WTC11 (cell line): ENCODE measurements around the gene FBXO9. TPM values are rescaled to one million over a fixed set of nuclear protein-coding genes. Genes with fewer than 3 reads are reported as not detected.

Experiments
- ATAC-seq: fragments of 200-7000 bp; cut with Tn5 transposase; 2 replicates; pipeline ENCODE4 v1.10.0; 2021; ENCODE audit warnings: mild to moderate bottlenecking, moderate library complexity
- CTCF ChIA-PET: fragments of 300-600 bp; sonication (Branson Sonifier 250); formaldehyde crosslinking; loops from one replicate; lab custom pipeline; 2021; ENCODE audit warnings: antibody characterized with exemption; lab: Charles Lee
- POLR2A ChIA-PET: fragments of 350-600 bp; sonication (Branson Sonifier 250); formaldehyde crosslinking; loops from one replicate; lab custom pipeline; 2021; ENCODE audit warnings: antibody characterized with exemption; lab: Charles Lee
- DNase-seq: peaks from one replicate; pipeline ENCODE4 v3.0.0; 2021; ENCODE audit warnings: low spot score
- H3K27ac Mint-ChIP-seq: 2 replicates; pipeline ENCODE4 v1.8.0; 2021; ENCODE audit warnings: mixed read lengths
- H3K27me3 Mint-ChIP-seq: 2 replicates; pipeline ENCODE4 v1.8.0; 2021; ENCODE audit warnings: low read depth, mild to moderate bottlenecking, moderate library complexity, mixed read lengths
- H3K36me3 Mint-ChIP-seq: 2 replicates; pipeline ENCODE4 v1.8.0; 2021; ENCODE audit warnings: mixed read lengths
- H3K4me1 Mint-ChIP-seq: 2 replicates; pipeline ENCODE4 v1.8.0; 2022; ENCODE audit warnings: mixed read lengths
- H3K4me3 Mint-ChIP-seq: 2 replicates; pipeline ENCODE4 v1.8.0; 2021; ENCODE audit warnings: mild to moderate bottlenecking, moderate library complexity, mixed read lengths
- H3K9me3 Mint-ChIP-seq: 2 replicates; pipeline ENCODE4 v1.8.0; 2021; ENCODE audit warnings: mixed read lengths
- ESRRA ChIP-seq: sonication (generic); formaldehyde crosslinking; IDR thresholded peaks from 2 replicates; pipeline ENCODE4 v1.8.1; 2022; ENCODE audit warnings: mild to moderate bottlenecking, missing genetic modification reagents, borderline replicate concordance
- ETV6 ChIP-seq: sonication (generic); formaldehyde crosslinking; IDR thresholded peaks from 2 replicates; pipeline ENCODE4 v1.8.1; 2022; ENCODE audit warnings: mild to moderate bottlenecking, missing genetic modification reagents
- FOXJ3 ChIP-seq: sonication (generic); formaldehyde crosslinking; IDR thresholded peaks from 2 replicates; pipeline ENCODE4 v1.9.0; 2021; ENCODE audit warnings: missing genetic modification reagents, mild to moderate bottlenecking, borderline replicate concordance
- FOXK1 ChIP-seq: sonication (generic); formaldehyde crosslinking; IDR thresholded peaks from 2 replicates; pipeline ENCODE4 v1.8.0; 2022; ENCODE audit warnings: mild to moderate bottlenecking, moderate library complexity, missing genetic modification reagents
- MXD4 ChIP-seq: fragments of 250-450 bp; sonication (Bioruptor Pico); IDR thresholded peaks from 2 replicates; pipeline ENCODE4 v1.8.0; 2021; ENCODE audit warnings: mild to moderate bottlenecking, moderate library complexity, borderline replicate concordance
- NFATC4 ChIP-seq: fragments of 250-450 bp; sonication (Bioruptor Pico); IDR thresholded peaks from 2 replicates; pipeline ENCODE4 v1.9.0; 2021; ENCODE audit warnings: mild to moderate bottlenecking
- NR2C2 ChIP-seq: sonication (generic); formaldehyde crosslinking; IDR thresholded peaks from 2 replicates; pipeline ENCODE4 v1.8.0; 2022; ENCODE audit warnings: mild to moderate bottlenecking, missing genetic modification reagents
- PREB ChIP-seq: sonication (generic); formaldehyde crosslinking; IDR thresholded peaks from 2 replicates; pipeline ENCODE4 v1.8.1; 2022; ENCODE audit warnings: mild to moderate bottlenecking, missing genetic modification reagents, moderate library complexity, borderline replicate concordance
- SMAD3 ChIP-seq: sonication (generic); formaldehyde crosslinking; IDR thresholded peaks from 2 replicates; pipeline ENCODE4 v1.8.0; 2022; ENCODE audit warnings: missing genetic modification reagents, mild to moderate bottlenecking, borderline replicate concordance
- SOX15 ChIP-seq: fragments of 250-450 bp; sonication (Bioruptor Pico); IDR thresholded peaks from 2 replicates; pipeline ENCODE4 v1.9.0; 2021; ENCODE audit warnings: mild to moderate bottlenecking
- SP1 ChIP-seq: sonication (generic); formaldehyde crosslinking; conservative IDR thresholded peaks from 2 replicates; pipeline ENCODE4 v1.8.1; 2022; ENCODE audit warnings: missing genetic modification reagents
- TEAD1 ChIP-seq: sonication (generic); formaldehyde crosslinking; IDR thresholded peaks from 2 replicates; pipeline ENCODE4 v1.8.0; 2022; ENCODE audit warnings: mild to moderate bottlenecking, missing genetic modification reagents
- ZNF281 ChIP-seq: sonication (generic); formaldehyde crosslinking; IDR thresholded peaks from 2 replicates; pipeline ENCODE4 v1.8.0; 2023; ENCODE audit warnings: mild to moderate bottlenecking, missing genetic modification reagents
- total RNA-seq: library from RNA; stranded (reverse); gene quantifications from 3 replicates; pipeline ENCODE4 v1.2.3, GENCODE V29; 2021
- TF ChIP-seq, protein P1 (sequence below): fragments of 250-450 bp; sonication (Bioruptor Pico); IDR thresholded peaks from 2 replicates; pipeline ENCODE4 v1.9.0; 2021; ENCODE audit warnings: moderate library complexity, mild to moderate bottlenecking, inconsistent platforms, borderline replicate concordance
- TF ChIP-seq, protein P2 (sequence below): sonication (generic); formaldehyde crosslinking; IDR thresholded peaks from 2 replicates; pipeline ENCODE4 v1.8.1; 2022; ENCODE audit warnings: missing genetic modification reagents, borderline replicate concordance
- TF ChIP-seq, protein P3 (sequence below): fragments of 200-600 bp; IDR thresholded peaks from 2 replicates; pipeline ENCODE4 v1.8.0; 2022; ENCODE audit warnings: antibody characterized with exemption
- TF ChIP-seq, protein P4 (sequence below): sonication (generic); formaldehyde crosslinking; IDR thresholded peaks from 2 replicates; pipeline ENCODE4 v1.8.0; 2022; ENCODE audit warnings: mild to moderate bottlenecking, missing genetic modification reagents

Gene FBXO9
- total RNA-seq, 1 experiment from 2014 or later = 54.4 TPM

DNA sequence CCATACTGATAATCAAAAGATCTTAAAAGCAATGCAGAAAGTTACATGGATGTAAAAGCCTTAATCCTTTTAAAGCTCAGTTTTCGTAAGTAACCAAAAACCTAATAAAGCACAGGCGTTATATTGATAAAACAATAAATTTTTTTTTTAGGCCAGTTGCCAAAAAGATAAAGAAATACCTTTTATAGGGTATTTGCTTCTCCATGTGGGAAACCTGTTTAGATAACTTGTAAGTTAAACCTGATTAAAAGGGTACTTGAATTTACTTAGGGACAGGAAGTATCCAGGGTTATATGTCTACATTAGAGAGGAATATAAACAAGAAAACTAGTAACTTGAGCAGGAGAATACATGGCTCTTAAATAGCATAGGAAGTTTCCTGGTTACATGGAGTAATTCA lies 21.1 kb downstream of the FBXO9 start:
- Mint-ChIP-seq H3K27me3 (no peaks in the 10 kb centered on the region), H3K4me3 (no peak overlapping the region), H3K27ac (no peak overlapping the region), H3K9me3 (no peaks in the 10 kb centered on the region), H3K36me3 (peaks cover 44% of the 10 kb centered on the region), H3K4me1 (no peaks in the 10 kb centered on the region)
- TF ChIP-seq SP1 (CRISPR knock-in tag) = no peak
- ChIA-PET CTCF (no interaction called here), POLR2A (no interaction called here)
- DNase-seq (no peak), ATAC-seq (no peak)

GRCh38 chr6:53089948-53090347 lies 24.7 kb downstream of the FBXO9 start:
- TF ChIP-seq NR2C2 (CRISPR knock-in tag) = no peak
- TF ChIP-seq SMAD3 (CRISPR knock-in tag) = no peak
- no peak for TF ChIP-seq SOX15 (CRISPR knock-in tag)
- TF ChIP-seq FOXK1 (CRISPR knock-in tag) = no peak
- TF ChIP-seq TEAD1 (CRISPR knock-in tag) = no peak
- TF ChIP-seq, protein P1, sequence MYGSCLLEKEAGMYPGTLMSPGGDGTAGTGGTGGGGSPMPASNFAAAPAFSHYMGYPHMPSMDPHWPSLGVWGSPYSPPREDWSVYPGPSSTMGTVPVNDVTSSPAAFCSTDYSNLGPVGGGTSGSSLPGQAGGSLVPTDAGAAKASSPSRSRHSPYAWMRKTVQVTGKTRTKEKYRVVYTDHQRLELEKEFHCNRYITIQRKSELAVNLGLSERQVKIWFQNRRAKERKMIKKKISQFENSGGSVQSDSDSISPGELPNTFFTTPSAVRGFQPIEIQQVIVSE (CRISPR knock-in tag) = no peak
- TF ChIP-seq, protein P2, sequence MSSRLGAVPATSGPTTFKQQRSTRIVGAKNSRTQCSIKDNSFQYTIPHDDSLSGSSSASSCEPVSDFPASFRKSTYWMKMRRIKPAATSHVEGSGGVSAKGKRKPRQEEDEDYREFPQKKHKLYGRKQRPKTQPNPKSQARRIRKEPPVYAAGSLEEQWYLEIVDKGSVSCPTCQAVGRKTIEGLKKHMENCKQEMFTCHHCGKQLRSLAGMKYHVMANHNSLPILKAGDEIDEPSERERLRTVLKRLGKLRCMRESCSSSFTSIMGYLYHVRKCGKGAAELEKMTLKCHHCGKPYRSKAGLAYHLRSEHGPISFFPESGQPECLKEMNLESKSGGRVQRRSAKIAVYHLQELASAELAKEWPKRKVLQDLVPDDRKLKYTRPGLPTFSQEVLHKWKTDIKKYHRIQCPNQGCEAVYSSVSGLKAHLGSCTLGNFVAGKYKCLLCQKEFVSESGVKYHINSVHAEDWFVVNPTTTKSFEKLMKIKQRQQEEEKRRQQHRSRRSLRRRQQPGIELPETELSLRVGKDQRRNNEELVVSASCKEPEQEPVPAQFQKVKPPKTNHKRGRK (CRISPR knock-in tag) = no peak
- TF ChIP-seq, protein P3, sequence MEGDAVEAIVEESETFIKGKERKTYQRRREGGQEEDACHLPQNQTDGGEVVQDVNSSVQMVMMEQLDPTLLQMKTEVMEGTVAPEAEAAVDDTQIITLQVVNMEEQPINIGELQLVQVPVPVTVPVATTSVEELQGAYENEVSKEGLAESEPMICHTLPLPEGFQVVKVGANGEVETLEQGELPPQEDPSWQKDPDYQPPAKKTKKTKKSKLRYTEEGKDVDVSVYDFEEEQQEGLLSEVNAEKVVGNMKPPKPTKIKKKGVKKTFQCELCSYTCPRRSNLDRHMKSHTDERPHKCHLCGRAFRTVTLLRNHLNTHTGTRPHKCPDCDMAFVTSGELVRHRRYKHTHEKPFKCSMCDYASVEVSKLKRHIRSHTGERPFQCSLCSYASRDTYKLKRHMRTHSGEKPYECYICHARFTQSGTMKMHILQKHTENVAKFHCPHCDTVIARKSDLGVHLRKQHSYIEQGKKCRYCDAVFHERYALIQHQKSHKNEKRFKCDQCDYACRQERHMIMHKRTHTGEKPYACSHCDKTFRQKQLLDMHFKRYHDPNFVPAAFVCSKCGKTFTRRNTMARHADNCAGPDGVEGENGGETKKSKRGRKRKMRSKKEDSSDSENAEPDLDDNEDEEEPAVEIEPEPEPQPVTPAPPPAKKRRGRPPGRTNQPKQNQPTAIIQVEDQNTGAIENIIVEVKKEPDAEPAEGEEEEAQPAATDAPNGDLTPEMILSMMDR = no peak
- no peak for TF ChIP-seq ZNF281 (CRISPR knock-in tag)
- TF ChIP-seq FOXJ3 (CRISPR knock-in tag) = no peak
- no peak for TF ChIP-seq ETV6 (CRISPR knock-in tag)
- TF ChIP-seq PREB = no peak
- TF ChIP-seq, protein P4, sequence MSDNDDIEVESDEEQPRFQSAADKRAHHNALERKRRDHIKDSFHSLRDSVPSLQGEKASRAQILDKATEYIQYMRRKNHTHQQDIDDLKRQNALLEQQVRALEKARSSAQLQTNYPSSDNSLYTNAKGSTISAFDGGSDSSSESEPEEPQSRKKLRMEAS (CRISPR knock-in tag) = no peak
- TF ChIP-seq NFATC4 (CRISPR knock-in tag) = no peak
- no peak for TF ChIP-seq ESRRA (CRISPR knock-in tag)
- no peak for TF ChIP-seq MXD4 (CRISPR knock-in tag)
- ATAC-seq = no peak
- ChIA-PET POLR2A (no interaction called here), CTCF (no interaction called here)
- Mint-ChIP-seq H3K9me3 (no peaks in the 10 kb centered on the region), H3K27me3 (no peaks in the 10 kb centered on the region), H3K27ac (no peak overlapping the region), H3K4me1 (no peaks in the 10 kb centered on the region), H3K4me3 (no peak overlapping the region), H3K36me3 (peaks cover 40% of the 10 kb centered on the region)
- DNase-seq = no peak
